ENCODE results near the gene PLXNB1.
"Not testable (repeated sequence)": the region's sequence is repeated elsewhere in the genome, so short reads cannot be mapped to it uniquely, and the experiment has no call there.

Gene PLXNB1

DNA sequence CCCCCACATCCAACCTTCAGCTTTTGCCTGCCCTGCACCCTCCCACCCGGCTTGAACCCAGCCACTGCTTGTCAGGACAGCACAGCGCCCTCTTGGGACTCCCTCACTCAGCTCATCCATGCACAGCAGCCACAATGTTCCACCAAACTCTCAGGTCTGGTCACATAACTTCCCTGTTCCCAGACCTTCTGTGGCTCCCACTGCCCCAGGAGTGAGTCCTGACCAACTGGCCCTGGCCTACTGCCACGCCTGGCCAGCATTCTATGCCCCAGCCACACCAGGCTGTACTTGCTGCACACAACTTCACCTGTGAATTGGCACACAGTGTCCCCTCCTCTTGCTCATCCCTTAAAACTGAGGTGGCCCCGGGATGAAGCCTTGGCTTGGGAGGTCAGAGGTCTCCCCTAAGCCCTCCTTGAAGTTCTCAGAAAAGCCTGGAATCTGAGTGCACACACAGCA is 21.0 kb downstream of the PLXNB1 start:
- in situ Hi-C loops (cut with MboI; ENCODE audit: low sequenced_read_pairs): no loop called here

GRCh38 chr3:48407542-48408099 is 22.3 kb downstream of the PLXNB1 start:
- in situ Hi-C loops (cut with MboI; ENCODE audit: low sequenced_read_pairs): no loop called here

- in situ Hi-C loops (cut with MboI; ENCODE audit: low sequenced_read_pairs): no loop called here
Observed at GRCh38 chr3:48406443-48407431, 23.1 kb downstream of the PLXNB1 start.

DNA sequence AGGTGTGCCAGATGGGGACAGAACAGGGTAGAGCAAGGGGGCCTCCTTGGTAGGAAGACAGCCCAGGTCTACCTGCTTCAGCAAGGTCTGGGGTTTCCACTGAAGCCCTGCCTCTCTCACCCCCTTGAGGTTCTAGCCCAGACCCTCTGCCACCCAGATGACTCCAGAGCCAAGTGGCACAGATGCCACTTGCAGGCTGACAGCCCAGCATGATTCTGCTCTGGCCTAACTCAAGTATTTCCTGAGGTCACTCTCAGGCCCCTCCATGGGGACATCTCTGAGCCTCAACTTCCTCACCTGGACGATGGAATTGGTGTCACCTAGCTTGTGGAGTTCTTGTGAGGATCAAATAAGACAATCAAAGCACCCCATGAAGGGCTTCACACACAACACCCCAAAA is 23.9 kb downstream of the PLXNB1 start:
- in situ Hi-C loops (cut with MboI; ENCODE audit: low sequenced_read_pairs): no loop called here

DNA sequence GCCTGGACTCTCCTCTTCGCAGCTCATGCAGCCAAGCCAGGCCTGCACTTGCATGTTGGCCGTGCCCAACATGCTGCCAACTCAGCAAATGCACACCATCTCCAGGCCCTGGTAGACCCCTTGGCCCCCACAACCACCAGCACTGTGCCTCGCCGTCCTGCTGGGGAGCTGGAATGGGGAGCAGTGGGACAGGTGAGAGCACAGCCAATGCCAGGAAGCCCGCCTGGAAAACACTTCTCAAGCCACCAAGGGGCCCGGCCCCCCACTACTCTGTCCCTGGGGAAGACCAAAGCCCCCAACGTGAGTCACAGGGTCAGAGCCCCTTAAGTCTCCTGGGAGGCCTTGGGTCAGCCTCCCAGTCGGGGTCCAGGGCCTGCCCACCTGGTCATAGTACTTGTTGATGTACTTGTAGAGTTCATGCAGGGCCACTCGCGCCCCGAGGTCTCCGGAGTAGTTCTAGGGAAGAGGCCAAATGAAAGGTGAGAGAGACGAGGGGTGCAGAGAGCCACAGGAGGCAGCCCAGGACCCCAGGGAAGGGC is 24.5 kb downstream of the PLXNB1 start:
- in situ Hi-C loops (cut with MboI; ENCODE audit: low sequenced_read_pairs): no loop called here

- in situ Hi-C loops (cut with MboI; ENCODE audit: low sequenced_read_pairs): no loop called here
Observed at GRCh38 chr3:48404440-48405342, 25.2 kb downstream of the PLXNB1 start.

GRCh38 chr3:48403533-48404439 is 26.1 kb downstream of the PLXNB1 start:
- in situ Hi-C loops (cut with MboI; ENCODE audit: low sequenced_read_pairs): no loop called here

- in situ Hi-C loops (cut with MboI; ENCODE audit: low sequenced_read_pairs): no loop called here
Observed at GRCh38 chr3:48402907-48403306, 27.0 kb downstream of the PLXNB1 start.

GRCh38 chr3:48402281-48402732 is 27.6 kb downstream of the PLXNB1 start:
- in situ Hi-C loops (cut with MboI; ENCODE audit: low sequenced_read_pairs): no loop called here

GRCh38 chr3:48401434-48401901 is 28.4 kb downstream of the PLXNB1 start:
- in situ Hi-C loops (cut with MboI; ENCODE audit: low sequenced_read_pairs): not testable (repeated sequence)

- in situ Hi-C loops (cut with MboI; ENCODE audit: low sequenced_read_pairs): no loop called here
Observed at GRCh38 chr3:48400824-48401433, 29.0 kb downstream of the PLXNB1 start.

DNA sequence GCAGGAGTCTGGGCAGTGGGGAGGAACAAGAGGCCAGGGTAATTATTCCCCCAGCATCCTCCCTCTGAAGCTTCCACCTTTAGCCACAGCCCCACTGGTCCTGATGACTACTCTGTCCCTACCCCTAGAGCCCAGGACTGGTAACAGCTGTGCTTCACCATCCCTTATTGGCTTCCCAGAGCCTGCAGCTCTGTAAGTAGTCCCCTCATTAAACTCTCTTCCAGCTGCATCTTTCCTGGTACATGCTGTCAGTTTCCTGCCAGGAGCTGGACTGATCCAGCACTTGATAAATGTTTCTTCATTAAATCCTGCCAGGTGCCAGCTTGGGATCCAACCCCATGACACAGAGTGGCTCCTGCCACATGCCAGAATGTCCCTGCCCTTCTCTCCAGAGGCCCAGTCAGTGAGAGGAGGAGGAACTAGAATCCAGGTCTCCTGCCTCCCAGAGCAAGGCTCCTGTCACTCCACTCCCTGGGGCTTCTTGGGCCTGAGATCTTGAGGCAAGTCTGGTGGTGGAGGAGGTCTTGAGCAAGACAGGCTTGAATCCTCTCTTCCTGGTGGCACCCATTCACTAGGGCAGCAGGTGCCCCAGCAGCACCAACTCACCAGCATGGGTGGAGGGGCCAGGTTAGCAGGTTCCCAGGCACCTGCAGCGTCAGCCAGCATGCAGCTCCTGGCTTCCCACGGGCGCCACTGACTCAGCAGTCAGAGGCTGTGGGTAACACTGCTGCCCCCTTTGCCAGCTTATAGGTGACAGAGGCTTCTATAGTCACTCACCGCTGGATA is 30.3 kb downstream of the PLXNB1 start:
- in situ Hi-C loops (cut with MboI; ENCODE audit: low sequenced_read_pairs): no loop called here

DNA sequence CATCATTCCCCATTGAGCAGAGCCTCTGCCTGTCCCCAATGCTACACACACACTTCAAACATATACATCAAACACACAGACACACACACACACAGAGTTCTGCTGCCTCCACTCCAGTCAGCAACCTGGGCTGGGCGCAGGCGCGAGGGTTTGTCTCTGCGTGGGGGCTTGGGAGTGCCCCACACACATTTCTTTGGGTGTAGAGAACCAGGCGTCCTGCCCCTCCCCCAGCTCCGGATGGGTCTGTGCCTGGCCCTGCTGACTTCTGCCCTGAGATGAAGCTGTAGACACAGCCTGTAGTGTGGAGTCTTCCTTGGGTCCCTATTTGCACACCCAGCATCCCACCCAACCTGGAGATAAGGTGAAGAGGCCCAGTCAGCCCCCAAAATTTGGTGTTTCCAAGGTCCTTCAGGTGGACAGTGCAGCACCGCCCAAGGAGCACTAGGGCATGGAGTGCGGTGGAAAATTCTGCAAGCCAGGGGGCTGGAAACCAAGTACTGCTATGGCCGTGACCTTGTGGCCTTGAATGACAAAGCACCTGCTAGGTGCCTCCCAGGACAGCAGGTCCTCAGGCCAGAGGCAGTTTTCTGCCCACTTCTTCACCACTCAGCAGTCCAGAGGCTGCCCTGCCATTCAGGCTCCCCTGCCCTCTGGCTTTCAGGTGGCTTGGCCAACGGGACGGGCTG is 31.0 kb downstream of the PLXNB1 start:
- in situ Hi-C loops (cut with MboI; ENCODE audit: low sequenced_read_pairs): no loop called here

- in situ Hi-C loops (cut with MboI; ENCODE audit: low sequenced_read_pairs): no loop called here
Observed at GRCh38 chr3:48397767-48398681, 31.9 kb downstream of the PLXNB1 start.

DNA sequence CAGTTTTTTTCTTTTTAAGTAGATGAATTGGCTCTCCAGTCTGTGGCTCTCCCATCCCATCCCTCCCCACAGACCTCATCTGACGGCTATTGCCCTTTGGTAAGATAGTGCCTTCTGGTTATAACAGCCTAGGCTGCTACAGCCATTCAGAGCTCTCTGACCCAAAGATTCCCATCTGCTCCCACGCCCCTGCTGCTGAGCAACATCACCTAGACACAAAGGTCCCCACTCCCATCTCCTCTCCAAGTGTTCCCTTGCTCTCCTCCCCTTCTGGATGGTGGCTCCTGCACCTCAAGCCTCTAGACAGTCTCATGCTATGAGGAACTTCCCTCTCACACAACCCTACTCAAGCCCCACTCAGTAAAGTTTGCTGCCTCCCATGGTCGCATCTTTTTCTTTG is 34.2 kb downstream of the PLXNB1 start:
- in situ Hi-C loops (cut with MboI; ENCODE audit: low sequenced_read_pairs): no loop called here

DNA sequence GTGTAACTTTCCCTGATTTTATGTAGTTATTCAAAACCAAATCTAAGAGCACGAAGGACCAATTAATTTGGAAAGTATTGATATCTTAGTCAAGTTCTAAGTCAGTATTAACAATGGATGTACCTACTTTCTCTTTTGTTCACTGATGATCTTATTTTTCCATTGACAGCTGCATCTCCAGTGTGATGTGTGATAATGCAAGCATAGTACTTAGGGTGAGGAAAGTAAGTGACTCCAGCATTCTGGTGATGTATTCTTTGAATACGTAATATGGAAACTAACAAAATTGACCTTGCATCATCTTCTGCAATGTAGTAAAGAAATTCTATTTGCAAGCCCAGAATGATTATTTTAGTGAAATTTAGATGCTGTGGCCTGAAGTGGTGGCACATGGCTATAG is 35.5 kb downstream of the PLXNB1 start:
- in situ Hi-C loops (cut with MboI; ENCODE audit: low sequenced_read_pairs): no loop called here

DNA sequence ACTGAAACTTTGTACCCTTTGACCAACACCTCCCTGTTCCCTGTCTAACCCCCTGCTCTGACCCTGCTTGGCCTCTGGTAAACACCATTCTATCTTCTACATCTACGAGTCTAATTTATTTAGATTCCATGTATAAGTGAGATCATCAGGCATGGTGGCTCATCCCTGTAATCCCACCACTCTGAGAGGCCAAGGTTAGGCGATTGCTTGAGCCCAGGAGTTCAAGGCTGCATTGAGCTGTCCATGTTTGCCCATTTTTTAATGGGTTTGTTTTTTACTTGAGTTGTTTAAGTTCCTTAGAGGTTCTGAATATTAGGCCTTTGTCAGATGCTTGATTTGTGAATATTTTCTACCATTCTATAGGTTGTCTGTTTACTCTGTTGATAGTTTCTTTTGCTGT is 40.9 kb downstream of the PLXNB1 start:
- in situ Hi-C loops (cut with MboI; ENCODE audit: low sequenced_read_pairs): no loop called here
